H1 (cell line): ENCODE measurements around the gene TMEM45A.

Source experiments
- ASH2L ChIP-seq: fragments of 200-600, 300-600 bp; sonication (generic); IDR thresholded peaks from one replicate; pipeline ENCODE4 v1.7.1; 2017; ENCODE audit warnings: low read length
- CTCF ChIP-seq, 3 experiments: IDR thresholded peaks; 1 replicate in 2 of 3; 2 replicates in 1 of 3; pipeline versions ENCODE4 v1.5.1 to v1.6.1; 2011; ENCODE audit warnings: low read length in 3 of 3, mild to moderate bottlenecking in 3 of 3, inconsistent platforms in 2 of 3, low read depth in 1 of 3, moderate library complexity in 1 of 3; ENCODE audit not compliant: insufficient read depth in 1 of 3; ENCODE audit errors: control extremely low read depth in 1 of 3
- EZH2 ChIP-seq: fragments of 200-600 bp; sonication (generic); IDR thresholded peaks from 2 replicates; pipeline ENCODE4 v1.7.1; 2012; ENCODE audit warnings: low read depth, mild to moderate bottlenecking, moderate library complexity, low read length, inconsistent platforms; ENCODE audit not compliant: severe bottlenecking
- KDM1A ChIP-seq: fragments of 200-600, 300-600 bp; sonication (generic); IDR thresholded peaks from 2 replicates; pipeline ENCODE4 v1.7.1; 2016; ENCODE audit warnings: mild to moderate bottlenecking, low read length, borderline replicate concordance
- POLR2A ChIP-seq, 2 experiments: IDR thresholded peaks; 1 replicate in 1 of 2; 2 replicates in 1 of 2; pipeline ENCODE4 v1.6.1; 2011; ENCODE audit warnings: low read depth in 2 of 2, low read length in 2 of 2, mild to moderate bottlenecking in 2 of 2; ENCODE audit errors: control extremely low read depth in 1 of 2
- SIN3A ChIP-seq, 2 experiments: IDR thresholded peaks in 1 of 2; conservative IDR thresholded peaks in 1 of 2; 2 replicates each; pipeline ENCODE4 v1.6.1; 2011 to 2012; ENCODE audit warnings: low read length in 2 of 2, improper control_type of control experiment in 1 of 2, low read depth in 1 of 2, mild to moderate bottlenecking in 1 of 2
- TEAD4 ChIP-seq: IDR thresholded peaks from 2 replicates; pipeline ENCODE4 v1.6.1; 2012; ENCODE audit warnings: low read depth, low read length, inconsistent platforms, mixed read lengths

DNA sequence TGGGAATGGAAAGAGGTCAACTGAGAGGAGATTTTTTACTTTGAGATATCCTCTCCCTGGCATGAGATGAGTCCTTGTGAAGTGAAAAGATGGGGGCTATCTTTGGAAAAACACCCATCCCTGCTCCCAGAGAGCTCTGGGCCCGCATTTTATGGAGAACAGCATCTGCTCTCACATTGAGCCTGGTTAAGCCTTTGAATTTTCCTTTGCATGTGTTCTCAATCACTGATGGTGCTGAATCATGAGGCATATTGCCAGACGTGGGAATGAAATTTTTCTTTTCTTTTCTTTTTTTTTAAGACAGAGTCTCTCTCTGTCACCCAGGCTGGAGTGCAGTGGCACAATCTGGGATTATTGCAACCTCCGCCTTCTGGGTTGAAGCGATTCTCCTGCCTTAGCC, 24.4 kb downstream of the TMEM45A start:
- TF ChIP-seq CTCF (IDR thresholded peaks at IDR 0.05; ENCODE audit: control extremely low read depth in 1 of 3, insufficient read depth in 1 of 3, low read depth in 1 of 3, low read length in 3 of 3) (no peak), ASH2L (no peak), TEAD4 (no peak), KDM1A (no peak), EZH2 (no peak), SIN3A (conservative IDR thresholded peaks at IDR 0.05 in 1 of 2, IDR thresholded peaks at IDR 0.05 in 1 of 2; ENCODE audit: low read depth in 1 of 2, low read length in 2 of 2) (no peak), POLR2A (IDR thresholded peaks at IDR 0.05; ENCODE audit: control extremely low read depth in 1 of 2, low read depth in 2 of 2, low read length in 2 of 2) (no peak)
